ENCODE data around the gene ANOS1.

GRCh38 chrX:8749697-8750096, 17.8 kb upstream of the ANOS1 start:
- no peak for TF ChIP-seq POLR2A (IDR thresholded peaks at IDR 0.05)
- no peak for TF ChIP-seq CTCF (IDR thresholded peaks at IDR 0.05)
